ENCODE results near the gene SRRD. TPM values are rescaled to one million over a fixed set of nuclear protein-coding genes. Genes with fewer than 3 reads are reported as not detected.
A peak's percentile ranks its signal among the peaks of the same experiment; 100 is the strongest.

Gene SRRD
- total and polyA plus RNA-seq, 2 of the 13 experiments (the other 11 are each of a cell fraction or from before 2014, with no cell fraction given): 22.8 to 36.6 TPM

DNA sequence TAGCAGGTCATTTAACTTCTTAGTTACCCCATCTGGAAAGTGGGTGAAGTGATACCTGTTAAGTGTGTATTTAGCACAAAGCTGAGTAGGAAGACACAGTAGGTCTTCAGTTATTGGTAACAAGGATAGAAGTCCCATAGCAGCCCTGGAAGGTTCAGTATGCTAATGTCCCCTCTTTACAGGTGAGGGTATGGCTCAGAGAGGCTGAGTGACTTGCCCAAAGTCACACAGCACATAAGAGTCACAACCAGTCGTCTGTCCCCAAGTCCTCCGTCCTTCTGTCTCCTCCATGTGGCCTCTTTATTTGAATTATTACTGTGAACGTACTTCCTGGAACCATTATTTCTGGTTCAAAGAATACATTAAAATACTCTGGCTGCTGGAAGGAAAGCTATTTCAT is 44.1 kb upstream of the SRRD start:
- in situ Hi-C loops (cut with HindIII; ENCODE audit: extremely low pct_ligation_motif_present, low pct_unique_long_range_greater_than_20kb): no loop called here
- H3K9ac ChIP-seq (ENCODE audit: insufficient read depth, low read depth, low read length): no peak overlapping the region
- H3K4me1 ChIP-seq (ENCODE audit: insufficient read depth, low read length): no peaks in the 10 kb centered on the region
- ChIA-PET POLR2A (no interaction called here), CTCF (ENCODE audit: low intra/inter-chr PET ratio, low total read pairs) (no interaction called here)
- no TSS peak for BruUV-seq (replicated peaks)
- no peak overlapping the region for H2AFZ ChIP-seq (ENCODE audit: low read length)
- no peaks in the 10 kb centered on the region for H3K9me3 ChIP-seq (ENCODE audit: low read length)
- TF ChIP-seq ZNF296 (CRISPR knock-in tag; conservative IDR thresholded peaks at IDR 0.05) (no peak), ZNF768 (CRISPR knock-in tag; IDR thresholded peaks at IDR 0.05) (peak; percentile 72; the same call in 1 of the 2 replicates), ZNF788 (CRISPR knock-in tag; IDR thresholded peaks at IDR 0.05; ENCODE audit: borderline replicate concordance) (no peak), JUNB (CRISPR knock-in tag; IDR thresholded peaks at IDR 0.05; ENCODE audit: borderline replicate concordance) (no peak)
- ATAC-seq (no peak), DNase-seq (ENCODE audit: low spot score) (no peak), FAIRE-seq (no peak)
- no peak overlapping the region for H3K4me3 ChIP-seq (replicated peaks in 1 of 3; ENCODE audit: insufficient read depth in 1 of 3, low read depth in 2 of 3, low read length in 3 of 3)
- peaks cover 3 to 32% of the 10 kb centered on the region in 2 experiments; a peak in 3 of 5 replicates for H3K27me3 ChIP-seq (ENCODE audit: control insufficient read depth in 1 of 2, insufficient read depth in 2 of 2, low read length in 2 of 2)
- no peaks in the 10 kb centered on the region for H4K20me1 ChIP-seq (ENCODE audit: insufficient read depth, low read length)
- 45% methylated on average over 3 of the region's 3 CpGs for WGBS (ENCODE audit: low lambda C conversion rate)
- H3K36me3 ChIP-seq (replicated peaks in 1 of 2; ENCODE audit: control insufficient read depth in 1 of 2, insufficient read depth in 2 of 2, low read length in 2 of 2): no peaks in the 10 kb centered on the region
- H3K79me2 ChIP-seq (ENCODE audit: insufficient read depth, low read length): no peaks in the 10 kb centered on the region
- no peak overlapping the region for H3K27ac ChIP-seq (ENCODE audit: extremely low read length, insufficient read depth, low read length)
- intact Hi-C loops (cut with micrococcal nuclease; ENCODE audit: unreplicated experiment): no loop called here
- no peak overlapping the region for H3K4me2 ChIP-seq (ENCODE audit: low read depth, low read length)

DNA sequence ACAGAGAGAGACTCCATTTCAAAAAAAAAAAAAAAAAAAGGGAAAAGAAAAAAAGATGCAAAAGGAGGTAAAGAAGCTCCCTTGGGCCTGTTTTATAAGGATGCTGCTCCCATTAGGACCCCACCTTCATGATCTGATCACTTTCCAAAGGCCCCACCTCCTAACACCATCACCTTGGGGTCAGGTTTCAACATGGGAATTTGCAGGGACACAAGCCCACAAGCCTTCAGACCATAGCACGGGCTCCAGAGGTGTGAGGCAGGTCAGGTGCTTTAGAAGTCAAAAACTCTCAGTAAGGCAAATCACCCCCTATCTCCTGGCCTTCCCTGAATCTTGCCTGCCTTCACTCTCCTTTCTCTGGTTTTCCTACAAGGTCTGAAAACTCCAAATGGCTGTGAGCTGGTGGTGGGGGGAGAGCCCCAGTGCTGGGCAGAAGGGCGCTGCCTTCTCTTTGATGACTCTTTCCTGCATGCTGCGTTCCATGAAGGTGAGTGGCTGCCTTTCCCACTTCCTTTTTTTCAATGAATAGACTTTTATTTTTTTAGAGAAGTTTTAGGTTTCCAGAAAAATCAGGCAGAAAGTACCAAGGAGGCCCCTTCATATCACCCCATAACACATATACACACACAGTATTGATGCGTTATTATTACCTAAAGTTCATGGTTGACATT is 41.5 kb upstream of the SRRD start:
- no peak overlapping the region for H2AFZ ChIP-seq (ENCODE audit: low read length)
- no peak overlapping the region for H3K9ac ChIP-seq (ENCODE audit: insufficient read depth, low read depth, low read length)
- no peaks in the 10 kb centered on the region for H4K20me1 ChIP-seq (ENCODE audit: insufficient read depth, low read length)
- no peak for ATAC-seq
- POLR2A ChIA-PET: no interaction called here
- TF ChIP-seq GLI4 (CRISPR knock-in tag; IDR thresholded peaks at IDR 0.05; ENCODE audit: borderline replicate concordance): no peak
- no peak for TF ChIP-seq ZNF362 (CRISPR knock-in tag; IDR thresholded peaks at IDR 0.05; ENCODE audit: borderline replicate concordance)
- H3K79me2 ChIP-seq (ENCODE audit: insufficient read depth, low read length): no peaks in the 10 kb centered on the region
- 71% methylated on average over 4 of the region's 4 CpGs for WGBS (ENCODE audit: low lambda C conversion rate)
- CTCF ChIA-PET (ENCODE audit: low intra/inter-chr PET ratio, low total read pairs): no interaction called here
- H3K27ac ChIP-seq (ENCODE audit: extremely low read length, insufficient read depth, low read length): no peak overlapping the region
- no peak overlapping the region for H3K4me2 ChIP-seq (ENCODE audit: low read depth, low read length)
- H3K4me3 ChIP-seq (replicated peaks in 1 of 3; ENCODE audit: insufficient read depth in 1 of 3, low read depth in 2 of 3, low read length in 3 of 3): no peak overlapping the region
- intact Hi-C loops (cut with micrococcal nuclease; ENCODE audit: unreplicated experiment): no loop called here
- BruUV-seq (replicated peaks): no TSS peak
- no peak for FAIRE-seq
- H3K4me1 ChIP-seq (ENCODE audit: insufficient read depth, low read length): no peaks in the 10 kb centered on the region
- DNase-seq (ENCODE audit: low spot score): no peak
- H3K9me3 ChIP-seq (ENCODE audit: low read length): no peaks in the 10 kb centered on the region
- no peaks in the 10 kb centered on the region for H3K36me3 ChIP-seq (replicated peaks in 1 of 2; ENCODE audit: control insufficient read depth in 1 of 2, insufficient read depth in 2 of 2, low read length in 2 of 2)
- H3K27me3 ChIP-seq (ENCODE audit: control insufficient read depth in 1 of 2, insufficient read depth in 2 of 2, low read length in 2 of 2): peaks cover 0 to 7% of the 10 kb centered on the region in 2 experiments; a peak in 3 of 5 replicates
- in situ Hi-C loops (cut with HindIII; ENCODE audit: extremely low pct_ligation_motif_present, low pct_unique_long_range_greater_than_20kb): no loop called here
